Body of pancreas (tissue), 4 donors: ENCODE measurements around the gene NCOA1. TPM values are rescaled to one million over a fixed set of nuclear protein-coding genes. Genes with fewer than 3 reads are reported as not detected.

Experiments
- ATAC-seq: fragments of 150-250 bp; one replicate; pipeline ENCODE4 v1.9.1; 2016
- DNase-seq, 4 donors: peaks; one replicate each; pipeline ENCODE4 v3.0.0-alpha.2; 2019
- H3K27ac ChIP-seq, 4 donors: fragments of 200-600 bp; sonication (generic); 1 replicate in 3 of 4; 2 replicates in 1 of 4; pipeline versions ENCODE4 v1.5.1 to v1.6.1; 2016 to 2019; ENCODE audit warnings: mild to moderate bottlenecking in 1 of 4, mixed read lengths in 1 of 4, moderate library complexity in 1 of 4
- H3K27me3 ChIP-seq, 2 donors: fragments of 200-600 bp; sonication (generic); one replicate each; pipeline ENCODE4 v1.6.0; 2016; ENCODE audit warnings: mild to moderate bottlenecking in 1 of 2
- H3K36me3 ChIP-seq, 2 donors: fragments of 200-600 bp; sonication (generic); replicated peaks in 1 of 2; 2 replicates each; pipeline ENCODE4 v1.5.1; 2016; ENCODE audit warnings: low read depth in 2 of 2; ENCODE audit not compliant: insufficient read depth in 1 of 2
- H3K4me1 ChIP-seq: fragments of 200-600 bp; sonication (generic); one replicate; pipeline ENCODE4 v1.6.0; 2016
- H3K4me3 ChIP-seq, 2 donors: fragments of 200-600 bp; sonication (generic); 1 replicate in 1 of 2; 2 replicates in 1 of 2; pipeline ENCODE4 v1.5.1; 2016 to 2019
- H3K9me3 ChIP-seq, 3 donors: fragments of 200-600 bp; sonication (generic); 1 replicate in 2 of 3; 2 replicates in 1 of 3; pipeline ENCODE4 v1.5.1; 2016
- CTCF ChIP-seq, 7 experiments: fragments of 450-650 bp in 4 of 7; fragments of 200-600 bp in 3 of 7; sonication (generic) in 3 of 7; IDR thresholded peaks; one replicate each; pipeline ENCODE4 v1.5.1; 2016 to 2019; ENCODE audit warnings: antibody characterized with exemption in 7 of 7
- POLR2A ChIP-seq, 3 donors: fragments of 450-650 bp; IDR thresholded peaks; one replicate each; pipeline ENCODE4 v1.6.1; 2016; ENCODE audit warnings: antibody characterized with exemption in 3 of 3, mild to moderate bottlenecking in 2 of 3
- WGBS, 2 donors: methylation state at CpG; one replicate each; pipeline ENCODE4 v1.1.5; 2017; 5-methylcytosine and 5-hydroxymethylcytosine counted together
- intact Hi-C: fragments of 100-400 bp; cut with DNase I; formaldehyde crosslinking; loops from one replicate; pipeline ENCODE4 v1.15.1; 2023
- total RNA-seq, 2 donors: library from RNA; depleted of rRNA; stranded (reverse); fragments of >200 nt; gene quantifications; one replicate each; pipeline ENCODE4 v1.1.0, GENCODE V29; 2016

Gene NCOA1
- total RNA-seq, 2 donors from 2014 or later: 22.1 to 38.7 TPM

DNA sequence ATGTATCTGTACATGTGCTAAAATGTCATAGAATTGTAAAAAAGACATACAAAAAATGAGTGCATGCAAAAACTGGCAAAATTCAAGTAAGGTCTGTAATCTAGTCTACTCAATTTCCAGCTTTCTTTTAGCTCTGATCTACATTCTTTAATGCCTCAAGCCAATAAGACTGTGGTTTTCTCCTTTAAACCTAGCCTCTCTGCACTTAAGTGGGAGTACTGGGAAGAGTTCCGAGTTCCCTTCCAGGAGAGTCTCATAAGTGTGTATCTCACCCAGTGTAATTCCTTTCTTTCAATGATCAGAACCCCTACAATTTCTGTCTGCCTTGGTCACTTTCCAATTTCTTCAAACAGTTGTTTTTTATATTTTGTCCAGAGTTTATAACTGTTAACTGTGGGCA, 152.0 kb downstream of the NCOA1 start:
- ATAC-seq: no peak

DNA sequence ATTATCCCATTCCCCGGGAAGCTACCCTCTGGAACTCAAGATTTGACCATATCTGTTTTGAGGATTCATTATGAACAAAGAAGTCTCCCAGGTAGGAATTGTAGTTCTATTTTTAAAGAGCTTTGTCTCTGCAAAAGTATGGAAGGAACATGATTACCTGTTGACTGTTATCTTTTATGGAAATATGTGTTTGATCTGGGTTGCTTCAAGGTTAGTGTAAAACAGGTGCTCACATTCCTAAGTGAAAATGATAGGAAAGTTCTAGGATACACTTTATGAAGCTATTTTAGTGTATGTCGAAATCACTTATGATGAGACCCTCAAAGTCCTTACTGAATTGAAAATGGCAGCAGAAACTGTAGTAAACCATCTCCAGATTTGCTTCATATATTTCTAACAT, 153.0 kb downstream of the NCOA1 start:
- H3K36me3 ChIP-seq: no peaks in the 10 kb centered on the region
- H3K4me1 ChIP-seq: peaks cover 5% of the 10 kb centered on the region
- DNase-seq: no peak
- H3K9me3 ChIP-seq: no peaks in the 10 kb centered on the region
- intact Hi-C loops: no loop called here
- no peak overlapping the region for H3K27ac ChIP-seq
- TF ChIP-seq CTCF (IDR thresholded peaks at IDR 0.05) (no peak), POLR2A (IDR thresholded peaks at IDR 0.05) (no peak)
- 49 to 60% methylated on average over 2 of the region's 2 CpGs for WGBS, 2 donors
- no peak for ATAC-seq
- no peaks in the 10 kb centered on the region for H3K27me3 ChIP-seq
- H3K4me3 ChIP-seq: no peak overlapping the region

More for the DNA sequence above, 152.0 kb downstream of the NCOA1 start:
- H3K4me1 ChIP-seq: peaks cover 5% of the 10 kb centered on the region
- H3K4me3 ChIP-seq: no peak overlapping the region
- no peak overlapping the region for H3K27ac ChIP-seq
- intact Hi-C loops: no loop called here
- H3K9me3 ChIP-seq: no peaks in the 10 kb centered on the region
- no peak for TF ChIP-seq CTCF (IDR thresholded peaks at IDR 0.05)
- no peak for TF ChIP-seq POLR2A (IDR thresholded peaks at IDR 0.05)
- no peaks in the 10 kb centered on the region for H3K27me3 ChIP-seq
- no peak for DNase-seq
- no peaks in the 10 kb centered on the region for H3K36me3 ChIP-seq
- 88 to 89% methylated on average over 1 of the region's 1 CpG for WGBS, 2 donors

DNA sequence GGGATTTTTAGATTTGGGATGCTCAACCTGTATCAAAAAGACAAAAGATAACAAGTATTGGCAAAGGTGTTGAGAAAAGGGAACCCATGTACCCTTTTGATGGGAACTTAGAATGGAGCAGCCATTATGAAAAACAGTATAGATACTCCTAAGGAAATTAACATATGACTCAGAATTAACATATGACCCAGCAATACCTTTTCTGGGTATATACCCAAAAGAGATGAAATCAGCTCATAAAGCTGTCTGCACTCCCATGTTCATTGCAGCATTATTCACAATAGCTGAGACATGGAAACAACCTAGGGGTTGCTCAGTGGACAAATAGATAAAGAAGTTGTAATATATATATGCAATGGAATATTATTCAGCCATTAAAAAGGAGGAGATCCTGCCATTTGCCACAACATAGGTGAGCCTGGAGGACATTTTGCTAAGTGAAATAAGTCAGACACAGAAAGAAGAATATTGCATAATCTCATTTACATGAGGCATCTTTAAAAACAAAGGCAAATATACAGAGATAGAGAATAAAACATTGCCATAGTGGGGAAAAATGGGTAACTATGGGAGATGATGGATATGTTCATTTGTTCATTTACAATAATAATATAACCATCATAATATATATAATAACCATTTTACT, 160.1 kb downstream of the NCOA1 start:
- intact Hi-C loops: no loop called here
- H3K36me3 ChIP-seq: no peaks in the 10 kb centered on the region
- ATAC-seq (no peak), DNase-seq (no peak)
- no peaks in the 10 kb centered on the region for H3K9me3 ChIP-seq
- H3K27me3 ChIP-seq: no peaks in the 10 kb centered on the region
- no peak for TF ChIP-seq CTCF (IDR thresholded peaks at IDR 0.05)
- no peak for TF ChIP-seq POLR2A (IDR thresholded peaks at IDR 0.05)
- no peak overlapping the region for H3K27ac ChIP-seq
- peaks cover 9% of the 10 kb centered on the region for H3K4me1 ChIP-seq
- no peak overlapping the region for H3K4me3 ChIP-seq

DNA sequence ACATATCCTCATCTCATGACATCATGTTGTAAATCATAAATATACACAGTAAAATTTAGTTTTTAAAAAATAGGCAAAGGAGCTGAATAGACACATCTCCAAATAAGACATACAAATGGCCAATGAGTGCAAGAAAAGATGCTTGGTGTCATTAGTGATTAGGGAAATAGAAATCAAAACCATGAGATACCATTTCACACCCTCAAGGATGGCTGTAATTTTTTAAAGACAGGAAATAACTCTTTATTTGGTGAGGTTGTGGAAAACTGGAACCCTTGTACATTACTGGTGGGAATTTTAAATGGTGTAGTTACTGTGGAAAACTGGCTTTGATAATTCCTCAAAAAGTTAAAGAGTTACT, 160.6 kb downstream of the NCOA1 start:
- Histone ChIP-seq H3K27me3 (no peaks in the 10 kb centered on the region), H3K9me3 (no peaks in the 10 kb centered on the region), H3K4me3 (no peak overlapping the region), H3K36me3 (no peaks in the 10 kb centered on the region), H3K4me1 (peaks cover 9% of the 10 kb centered on the region), H3K27ac (no peak overlapping the region)
- no peak for DNase-seq
- intact Hi-C loops: no loop called here
- TF ChIP-seq CTCF (IDR thresholded peaks at IDR 0.05) (no peak), POLR2A (IDR thresholded peaks at IDR 0.05) (no peak)
- ATAC-seq: no peak
